HG03575 (cell line): ENCODE measurements around the gene USH2A.
"Not testable (repeated sequence)": the region's sequence is repeated elsewhere in the genome, so short reads cannot be mapped to it uniquely, and the experiment has no call there.

ENCODE experiments used
- ATAC-seq: cut with Tn5 transposase; IDR thresholded peaks from one replicate; pipeline ENCODE4 v1.9.1; 2021; ENCODE audit not compliant: unreplicated experiment, insufficient number of reproducible peaks, low FRiP score; ENCODE audit errors: extremely low read depth

USH2A gene

DNA sequence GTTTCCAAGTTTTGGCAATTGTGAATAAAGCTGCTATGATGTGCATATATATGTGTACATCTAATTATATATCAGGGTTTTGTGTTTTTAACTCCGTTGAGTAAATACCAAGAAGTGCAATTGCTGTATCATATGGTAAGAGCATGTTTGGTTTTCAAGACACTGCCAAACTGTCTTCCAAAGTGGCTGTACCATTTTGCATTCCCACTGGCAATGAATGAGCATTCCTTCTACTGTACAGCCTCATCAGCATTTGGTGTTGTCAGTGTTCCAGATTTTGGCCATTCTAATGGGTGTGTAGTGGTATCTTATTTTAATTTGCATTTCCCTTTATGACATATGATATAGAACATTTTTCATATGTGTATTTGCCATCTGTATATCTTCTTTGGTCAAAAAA lies 246.3 kb downstream of the USH2A start:
- no peak for ATAC-seq

DNA sequence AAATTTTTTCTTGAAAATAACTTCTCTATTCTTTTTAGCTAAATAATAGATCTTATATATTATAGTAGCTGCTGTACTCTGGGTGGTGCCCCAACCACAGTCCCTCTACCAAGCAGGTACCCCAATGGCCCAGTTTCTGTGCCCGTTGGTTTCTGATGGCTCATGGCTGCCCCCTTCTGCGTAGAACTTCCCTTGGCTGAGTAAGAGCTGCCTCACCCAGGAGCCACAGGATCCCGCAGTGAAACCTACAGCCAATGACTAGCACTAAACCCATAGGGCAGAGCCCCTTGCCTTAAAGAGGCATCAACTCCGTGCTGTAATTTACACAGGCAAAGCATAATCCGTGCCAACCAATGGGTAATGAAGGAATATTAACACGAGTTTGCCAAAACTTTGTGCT lies 247.5 kb downstream of the USH2A start:
- ATAC-seq = no peak

DNA sequence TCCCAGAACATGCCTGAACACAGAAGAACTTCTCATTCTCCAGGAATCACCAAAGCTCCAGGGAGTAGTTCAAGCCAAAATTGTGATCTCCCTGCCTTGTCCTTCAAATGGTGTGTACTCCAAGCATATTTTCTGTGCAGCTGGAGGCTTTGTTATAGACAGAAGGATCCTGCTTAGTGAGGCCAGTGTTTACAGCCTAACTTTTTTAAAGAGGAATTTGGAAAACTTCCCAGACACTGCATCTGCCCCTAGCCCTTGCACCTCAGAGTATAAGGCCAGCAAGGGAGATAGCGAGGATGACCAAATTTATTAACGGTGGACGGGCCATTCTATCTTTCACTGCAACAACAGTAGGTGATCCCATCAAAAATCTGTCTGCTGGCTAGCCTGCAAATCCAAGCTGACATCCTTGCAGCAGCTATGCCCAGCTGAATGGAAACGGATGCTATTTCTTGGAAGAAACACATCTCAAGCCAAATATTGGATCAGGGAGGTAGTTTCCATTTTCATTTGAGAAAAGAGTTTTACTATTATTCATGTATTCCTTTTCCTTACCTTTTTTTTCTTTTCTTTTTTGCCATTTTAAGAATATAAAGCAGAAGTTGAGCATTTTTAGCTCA lies 249.8 kb downstream of the USH2A start:
- ATAC-seq = no peak

DNA sequence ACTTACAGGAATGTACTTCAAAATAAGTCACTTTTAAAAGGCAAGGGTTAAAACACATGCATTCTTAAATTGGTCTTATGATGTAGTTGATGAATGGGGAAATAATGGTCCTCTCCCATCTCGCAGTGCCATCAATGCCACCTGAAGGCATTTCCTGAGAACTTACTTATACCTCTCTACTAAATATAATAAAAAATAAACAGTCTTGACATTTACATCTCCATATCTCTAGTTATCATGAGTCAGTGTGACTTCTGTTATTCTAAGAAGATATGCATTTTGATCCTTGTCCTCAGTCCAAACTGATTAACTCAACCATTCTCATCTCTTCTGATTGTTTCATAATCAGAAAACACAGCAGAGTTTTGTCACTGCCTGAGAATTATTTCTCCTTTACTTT lies 253.9 kb downstream of the USH2A start:
- no peak for ATAC-seq

DNA sequence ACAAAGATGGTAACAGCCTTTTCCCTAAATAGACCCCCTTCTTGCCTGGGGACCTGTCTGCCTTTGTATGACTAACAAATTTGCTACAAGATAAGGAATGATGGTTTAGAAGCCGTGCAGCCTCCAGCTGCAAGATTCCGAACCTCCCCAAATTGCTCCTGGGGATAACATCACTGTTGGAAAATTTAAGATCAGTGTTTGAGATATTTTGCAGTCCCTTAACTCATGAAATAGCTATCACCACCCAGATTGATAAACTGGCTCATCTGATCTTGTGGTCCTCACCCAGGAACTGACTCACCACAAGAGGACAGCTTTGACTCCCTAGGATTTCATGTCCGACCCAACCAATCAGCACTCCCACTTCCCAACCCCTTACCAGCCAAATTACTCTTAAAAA lies 254.7 kb downstream of the USH2A start:
- ATAC-seq = no peak

DNA sequence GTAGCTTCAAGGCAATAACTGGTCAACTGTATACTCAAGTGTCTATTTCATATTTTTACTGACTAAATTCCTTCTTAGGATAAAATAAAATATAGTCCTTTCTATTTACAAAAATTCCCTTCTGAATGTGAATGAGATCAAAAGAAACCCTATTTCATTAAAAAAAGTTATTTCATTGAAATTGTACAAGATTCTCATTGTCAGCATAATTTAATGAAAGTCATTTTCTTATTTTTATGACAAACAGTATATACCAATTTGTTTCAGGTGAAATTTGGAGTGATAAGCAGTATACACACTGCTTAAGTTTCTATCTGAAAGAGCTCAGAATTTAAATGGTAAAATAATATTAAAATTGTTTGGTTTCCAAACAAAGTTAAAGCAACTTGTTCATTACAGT lies 269.2 kb downstream of the USH2A start:
- ATAC-seq = no peak

DNA sequence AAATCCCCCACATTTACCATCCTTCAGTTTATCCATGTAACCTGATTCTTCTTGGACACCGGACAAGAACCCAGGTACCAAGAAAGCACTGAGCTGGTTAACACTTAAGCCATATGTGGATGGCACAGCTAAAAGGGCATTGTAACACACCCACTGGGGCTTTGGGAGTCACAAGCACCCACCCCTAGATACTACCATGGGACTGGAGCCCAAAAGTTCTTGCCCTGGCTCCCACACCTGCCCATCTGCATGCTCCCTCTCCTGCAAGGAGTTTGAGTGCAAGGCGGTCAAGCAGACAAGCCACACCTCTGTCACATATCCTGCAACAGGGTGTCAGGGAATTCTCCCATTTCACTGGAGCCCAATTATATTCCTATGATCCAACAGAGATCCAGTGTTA lies 270.1 kb downstream of the USH2A start:
- ATAC-seq = no peak

DNA sequence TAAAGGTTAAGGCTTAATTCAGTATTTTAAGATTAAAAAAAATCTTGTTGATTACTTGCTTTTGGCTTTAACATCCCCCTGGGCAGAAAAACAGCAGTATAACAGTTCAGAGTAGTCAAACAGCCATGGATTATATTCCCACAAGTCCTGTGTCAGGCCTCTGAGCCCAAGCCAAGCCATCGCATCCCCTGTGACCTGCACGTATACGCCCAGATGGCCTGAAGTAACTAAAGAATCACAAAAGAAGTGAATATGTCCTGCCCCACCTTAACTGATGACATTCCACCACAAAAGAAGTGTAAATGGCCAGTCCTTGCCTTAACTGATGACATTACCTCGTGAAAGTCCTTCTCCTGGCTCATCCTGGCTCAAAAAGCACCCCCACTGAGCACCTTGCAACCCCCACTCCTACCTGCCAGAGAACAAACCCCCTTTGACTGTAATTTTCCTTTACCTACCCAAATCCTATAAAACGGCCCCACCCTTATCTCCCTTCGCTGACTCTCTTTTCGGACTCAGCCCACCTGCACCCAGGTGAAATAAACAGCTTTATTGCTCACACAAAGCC lies 277.7 kb downstream of the USH2A start:
- ATAC-seq = not testable (repeated sequence)

DNA sequence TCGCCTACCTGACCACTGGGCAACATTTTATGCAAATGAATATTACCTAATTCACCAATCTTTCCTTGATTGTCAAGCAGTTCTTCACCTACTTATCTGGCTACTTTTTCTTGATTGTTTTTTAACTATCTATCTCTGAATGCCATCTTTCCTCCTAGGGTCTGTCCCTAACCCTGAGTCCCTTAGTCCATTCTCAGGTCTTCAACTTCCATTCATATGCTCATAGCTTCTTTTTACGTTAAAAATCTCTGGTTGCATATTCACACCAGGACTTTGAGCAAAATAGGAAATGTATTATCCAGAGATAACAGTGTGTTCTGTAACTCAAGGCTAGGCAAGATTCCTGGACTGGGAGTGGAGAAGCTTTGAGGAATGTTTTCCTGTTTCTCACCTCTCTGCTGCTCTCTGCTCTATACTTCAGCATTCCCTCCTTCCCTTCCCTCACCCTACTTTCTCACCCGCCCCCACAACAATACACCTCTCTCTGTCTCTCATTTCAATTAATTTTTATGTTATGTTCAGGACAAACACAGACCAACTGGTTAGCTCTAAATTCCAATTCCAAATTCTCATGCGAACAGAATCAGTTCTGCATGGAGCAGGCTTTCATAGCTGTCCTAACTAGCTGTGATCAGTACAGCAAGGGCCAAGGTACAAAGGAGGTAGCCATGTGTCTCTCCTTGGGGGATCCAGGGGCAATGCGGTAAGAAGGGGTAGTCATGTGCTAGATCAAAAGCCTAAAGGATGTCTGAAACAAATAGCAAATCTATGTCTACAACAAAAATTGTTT lies 278.4 kb downstream of the USH2A start:
- no peak for ATAC-seq

DNA sequence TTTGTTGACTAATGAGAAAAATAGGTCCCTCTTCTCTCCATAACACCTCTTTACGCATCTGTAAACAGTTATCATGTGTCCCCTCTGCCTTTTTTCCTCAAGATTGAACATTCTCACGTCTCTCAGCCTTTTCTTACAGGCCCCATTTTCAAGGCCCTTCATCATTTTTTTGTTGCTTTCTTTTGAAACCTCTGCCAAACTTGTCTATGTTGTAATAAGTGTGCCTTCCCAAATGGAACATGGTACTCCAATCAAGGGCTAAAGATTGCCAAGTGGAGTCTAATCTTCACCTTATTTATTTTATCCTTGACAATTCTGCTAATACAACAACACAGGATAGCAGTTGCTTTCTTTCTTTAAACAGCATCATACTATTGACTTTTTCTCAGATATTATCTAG lies 280.3 kb downstream of the USH2A start:
- ATAC-seq = no peak

DNA sequence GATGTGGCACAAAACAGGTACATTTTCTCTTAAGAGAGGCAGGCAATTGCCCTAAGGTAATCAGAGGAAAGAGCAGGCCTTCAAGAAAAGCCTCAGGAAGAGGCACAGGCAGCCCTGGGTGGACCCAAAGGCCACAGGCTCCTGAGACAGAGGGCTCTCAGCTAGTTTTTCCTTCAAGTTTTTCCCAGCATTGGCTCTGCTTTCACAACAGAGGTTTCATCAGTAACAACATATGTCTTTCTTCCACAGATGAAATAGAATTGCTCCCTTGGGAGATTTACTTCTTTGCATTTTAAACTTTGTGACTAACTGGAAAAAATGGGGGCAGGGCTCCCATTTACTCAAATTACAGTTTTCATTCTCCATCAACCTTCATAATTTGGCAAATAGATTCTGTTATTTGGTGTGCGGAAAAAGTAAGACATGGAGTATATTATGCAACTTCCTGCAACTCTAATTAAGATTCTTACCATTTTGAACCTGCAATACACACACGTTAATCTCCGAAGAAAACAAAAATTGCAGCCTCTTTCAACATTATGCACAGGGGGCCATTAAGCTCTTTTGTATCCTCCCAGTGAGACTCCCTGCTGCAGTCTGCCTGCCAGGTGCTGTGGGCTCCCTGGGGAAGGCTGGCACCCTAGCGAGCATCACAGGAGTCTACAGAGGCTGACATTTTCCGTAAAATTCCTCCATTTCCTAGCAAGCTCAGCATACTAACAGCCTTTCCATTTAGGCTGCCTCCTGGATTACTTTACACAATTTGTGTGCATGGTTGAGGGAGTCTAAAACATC lies 282.3 kb downstream of the USH2A start:
- no peak for ATAC-seq

DNA sequence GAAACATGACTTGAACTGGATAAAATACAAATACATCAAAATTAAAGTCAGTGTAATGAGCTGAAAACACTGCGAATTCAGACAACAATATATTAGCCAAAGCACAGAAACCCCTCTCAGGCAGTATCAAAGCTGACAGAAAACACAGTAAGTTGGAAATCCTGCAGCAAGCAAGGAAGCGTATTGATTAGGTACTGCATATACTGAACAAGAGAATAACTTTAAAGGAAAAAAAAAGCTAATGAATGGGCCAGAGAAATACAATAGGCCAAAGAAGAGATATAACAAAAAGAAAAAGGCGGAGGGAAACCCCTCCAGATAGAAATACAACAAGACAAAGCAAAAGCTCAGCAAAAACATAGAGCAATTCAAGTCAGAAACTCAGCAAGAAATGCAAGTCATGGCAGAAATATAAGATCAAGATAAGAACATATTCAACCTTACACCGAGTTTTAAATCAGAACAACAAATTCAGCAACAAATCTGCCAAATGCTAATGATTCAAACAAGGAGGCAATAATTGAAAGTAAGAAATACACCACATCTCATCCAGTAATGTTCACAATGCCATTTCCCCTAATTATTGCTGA lies 299.0 kb downstream of the USH2A start:
- no peak for ATAC-seq

DNA sequence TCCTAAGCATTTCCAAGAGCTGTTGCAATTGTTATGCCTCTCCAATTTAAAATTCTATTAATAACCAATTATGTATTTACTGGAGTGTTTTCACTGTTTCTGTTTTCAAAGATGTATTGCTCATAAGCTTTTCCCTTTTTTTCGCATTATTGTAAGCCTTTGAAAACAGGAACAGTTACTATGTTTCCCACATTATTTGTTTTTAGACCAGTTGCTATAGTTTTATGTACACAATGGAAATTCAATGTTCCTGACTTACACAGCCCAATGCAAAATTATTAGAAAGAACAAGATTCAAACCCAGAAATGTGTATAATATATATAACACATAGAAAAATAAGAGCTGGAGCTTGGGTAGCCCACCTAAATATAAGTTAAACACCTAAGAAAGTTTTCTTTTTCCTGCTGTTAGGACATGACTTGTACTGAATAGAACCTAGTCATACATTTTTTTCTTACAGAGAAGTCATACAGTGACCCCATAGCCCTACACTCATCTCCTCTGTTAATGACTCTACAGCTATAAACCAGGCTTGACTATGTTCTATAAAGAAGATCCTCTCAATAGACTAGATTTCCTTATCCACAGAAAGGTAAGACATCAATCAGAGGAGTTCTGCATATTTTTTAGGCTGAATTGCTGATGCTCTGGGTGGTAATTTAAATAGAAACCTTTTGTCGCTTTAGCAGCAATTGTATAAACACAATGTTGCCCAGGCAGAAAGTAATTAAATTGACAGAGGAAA lies 299.6 kb downstream of the USH2A start:
- ATAC-seq = no peak

DNA sequence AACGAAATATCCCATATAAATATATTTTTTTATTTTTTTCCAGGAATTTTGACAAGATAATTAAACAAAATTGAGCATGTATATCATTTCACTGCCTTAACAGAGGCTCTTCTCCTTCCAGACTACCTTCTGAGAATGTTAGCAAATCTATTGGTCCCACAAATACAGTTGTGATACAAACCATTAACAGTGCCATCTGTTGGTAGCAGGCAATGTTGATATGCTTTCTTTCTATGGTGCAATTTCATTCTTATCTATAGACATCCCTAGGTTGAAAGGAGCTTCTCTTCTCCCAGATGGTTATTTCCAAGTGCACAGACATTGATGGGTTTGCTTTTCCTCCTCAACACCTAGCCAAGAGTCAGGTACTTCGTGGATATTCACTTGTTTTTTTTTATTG lies 303.6 kb downstream of the USH2A start:
- no peak for ATAC-seq

DNA sequence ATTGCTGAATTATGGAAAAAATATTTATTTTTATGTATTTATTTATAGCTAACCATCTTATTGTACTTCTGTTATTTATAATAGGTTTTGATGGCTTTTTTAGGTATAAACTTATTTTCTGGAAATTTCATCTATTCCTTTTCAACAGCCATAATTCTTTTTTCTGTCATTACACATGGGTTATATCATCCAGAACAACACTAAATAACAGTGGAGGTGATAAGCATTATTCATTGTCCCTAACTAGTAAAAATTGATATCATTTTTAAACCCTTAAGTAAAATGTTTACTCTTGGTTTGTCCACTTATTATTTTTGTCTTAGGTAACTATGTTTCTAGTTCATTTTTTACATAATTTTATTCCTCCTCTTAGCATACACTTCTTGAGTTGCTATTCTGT lies 309.1 kb downstream of the USH2A start:
- ATAC-seq = no peak

DNA sequence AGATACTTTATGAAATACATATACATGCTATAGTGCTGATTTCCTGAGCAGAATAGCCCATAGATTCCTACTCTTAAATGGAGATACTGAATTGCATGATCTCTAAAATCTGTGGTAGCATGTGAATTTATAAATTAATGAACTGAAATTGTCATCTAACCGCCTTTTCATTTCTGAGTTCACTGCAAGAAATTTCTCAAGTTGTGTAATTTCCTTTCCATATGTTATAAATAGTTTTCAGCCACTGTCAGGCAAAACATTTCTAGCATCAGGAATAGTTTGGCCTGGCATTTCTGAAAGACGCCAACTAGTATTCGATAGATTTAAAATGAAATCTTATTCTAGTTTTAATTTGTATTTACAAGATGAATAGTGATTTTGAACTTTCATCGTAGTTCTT lies 310.1 kb downstream of the USH2A start:
- no peak for ATAC-seq

DNA sequence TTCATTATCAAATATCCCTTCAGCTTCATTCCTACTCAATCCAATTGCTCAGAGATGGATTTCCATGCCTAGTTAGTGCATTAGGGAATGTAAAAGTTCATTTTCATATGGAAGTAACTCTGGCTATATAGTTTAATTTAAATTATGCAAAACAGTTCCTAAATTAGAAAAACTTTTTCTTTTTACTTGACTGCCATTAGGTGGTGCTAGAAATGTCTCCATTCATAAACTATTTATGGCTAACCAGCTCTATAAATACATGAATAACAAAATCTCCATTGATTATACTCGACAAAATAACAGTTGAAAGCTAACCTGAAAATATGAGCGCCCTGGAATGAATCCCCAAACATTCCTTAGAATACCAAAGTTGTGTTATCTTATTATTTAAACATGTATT lies 311.4 kb downstream of the USH2A start:
- ATAC-seq = no peak

DNA sequence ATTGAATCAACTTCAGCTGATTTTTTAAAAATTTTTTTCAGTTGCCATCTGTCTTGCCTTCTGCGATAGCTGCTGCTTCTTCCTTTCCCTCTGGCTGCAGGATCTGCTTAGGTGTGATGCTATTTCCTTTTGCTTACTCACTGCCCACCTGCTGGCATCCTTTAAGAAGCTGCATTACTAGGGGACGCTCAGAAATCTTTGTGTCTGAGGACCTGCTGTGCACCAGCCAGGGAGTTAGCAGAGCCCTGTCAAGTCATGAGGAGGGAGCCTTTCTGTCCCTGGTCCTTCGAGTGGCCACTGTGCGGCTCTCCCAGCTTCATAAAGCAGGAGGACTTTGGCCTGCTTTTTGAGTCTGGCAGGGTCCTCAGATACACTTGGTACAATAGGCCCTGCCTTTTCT lies 327.8 kb downstream of the USH2A start:
- ATAC-seq = no peak

DNA sequence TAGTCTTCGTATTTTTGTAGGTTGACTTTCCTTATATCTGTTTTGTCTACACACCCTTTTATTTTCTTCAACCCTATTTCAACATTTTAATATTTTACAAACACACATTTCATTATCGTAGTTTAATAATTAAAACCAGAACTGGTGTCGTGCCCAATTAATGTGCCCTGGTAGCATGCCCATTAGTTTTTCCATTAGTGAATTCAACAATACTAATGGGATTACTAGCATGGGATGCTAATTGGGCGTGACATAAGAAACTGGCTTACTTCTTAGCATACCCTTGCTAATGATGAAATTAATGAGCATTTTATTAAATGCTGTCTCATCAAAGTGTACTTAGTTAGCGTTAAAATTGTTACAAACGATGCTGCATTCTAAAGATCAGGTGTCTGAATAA lies 332.7 kb downstream of the USH2A start:
- ATAC-seq = no peak
